Right ventricle myocardium inferior (tissue), 1 donor: Measurements from ENCODE around the gene DMRT1. TPM values are rescaled to one million over a fixed set of nuclear protein-coding genes. Genes with fewer than 3 reads are reported as not detected.
"Not testable (repeated sequence)": the region's sequence is repeated elsewhere in the genome, so short reads cannot be mapped to it uniquely, and the experiment has no call there.

ENCODE experiments used
- ATAC-seq: fragments of 200-7000 bp; cut with Tn5 transposase; one replicate; pipeline ENCODE4 v1.9.1; 2020; ENCODE audit warnings: mild to moderate bottlenecking, moderate library complexity
- DNase-seq: peaks from one replicate; pipeline ENCODE4 v3.0.0; 2021; ENCODE audit errors: missing footprints
- intact Hi-C: fragments of 100-400 bp; cut with DNase I; formaldehyde crosslinking; loops from one replicate; pipeline ENCODE4 v1.11.0; 2022
- total RNA-seq: library from RNA; stranded (reverse); fragmentation: NEBNext Ultra II Directional; extraction: Animal tissue kit (Norgen Biotek cat#: 25700); gene quantifications from one replicate; pipeline ENCODE4 v1.2.1, GENCODE V29; 2021
- donor health status: DM: no; HTN: yes; CAD: no; lungs with severe emphysema.

The DMRT1 gene
- total RNA-seq, 1 donor from 2014 or later = not detected

DNA sequence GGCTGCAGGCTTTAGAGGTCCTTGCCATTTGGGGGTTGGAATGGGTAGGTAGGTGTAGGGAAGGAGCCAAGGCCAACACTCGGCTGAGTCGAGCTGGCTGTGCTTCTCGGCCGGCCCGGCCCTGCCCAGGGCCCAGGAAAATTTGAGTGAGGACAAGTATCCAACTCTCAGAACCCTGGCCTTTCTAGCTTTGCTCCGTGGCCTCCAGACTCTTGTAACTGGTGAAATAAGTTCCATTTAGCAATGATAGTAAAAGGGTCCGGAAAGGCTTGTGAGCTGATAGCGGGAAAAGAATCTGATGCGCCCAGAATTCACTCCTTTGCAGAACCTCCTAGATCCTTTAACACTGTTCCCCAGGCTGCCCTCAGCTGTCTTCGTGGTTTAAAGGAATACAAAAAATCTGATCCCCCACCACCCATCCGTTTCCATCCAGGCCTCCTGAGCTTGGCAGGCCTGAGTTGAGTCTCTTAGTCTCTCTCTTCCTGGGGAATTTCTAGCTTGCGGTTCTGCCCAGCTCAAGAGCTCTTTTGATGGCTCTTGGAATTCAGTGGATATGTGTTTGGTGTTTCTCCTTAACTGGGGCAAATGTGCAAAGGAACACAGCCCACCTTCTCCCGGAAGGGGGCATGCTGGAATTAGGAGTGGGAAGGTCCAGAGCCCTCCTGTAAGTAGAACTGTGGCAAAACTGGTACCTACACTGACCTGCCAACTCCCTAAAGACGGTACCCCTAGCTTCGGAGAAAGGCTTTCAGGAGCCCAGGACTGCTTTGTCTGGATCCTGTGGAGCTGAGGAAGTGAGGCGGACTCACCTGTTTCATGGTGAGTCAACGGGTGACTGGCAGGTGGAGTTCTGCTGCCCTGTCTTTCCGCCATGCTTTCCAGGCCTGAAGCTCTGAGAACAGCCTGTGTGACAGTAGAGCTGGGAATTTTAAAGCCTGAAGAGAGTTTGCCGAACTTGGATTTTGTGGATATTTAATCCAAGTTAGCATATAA is 136.6 kb downstream of the DMRT1 start:
- ATAC-seq = no peak
- DNase-seq = no peak
- intact Hi-C loops = no loop called here

- intact Hi-C loops = no loop called here
- DNase-seq (no peak), ATAC-seq (no peak)
These were observed 138.5 kb downstream of the DMRT1 start for GRCh38 chr9:979983-980382.

DNA sequence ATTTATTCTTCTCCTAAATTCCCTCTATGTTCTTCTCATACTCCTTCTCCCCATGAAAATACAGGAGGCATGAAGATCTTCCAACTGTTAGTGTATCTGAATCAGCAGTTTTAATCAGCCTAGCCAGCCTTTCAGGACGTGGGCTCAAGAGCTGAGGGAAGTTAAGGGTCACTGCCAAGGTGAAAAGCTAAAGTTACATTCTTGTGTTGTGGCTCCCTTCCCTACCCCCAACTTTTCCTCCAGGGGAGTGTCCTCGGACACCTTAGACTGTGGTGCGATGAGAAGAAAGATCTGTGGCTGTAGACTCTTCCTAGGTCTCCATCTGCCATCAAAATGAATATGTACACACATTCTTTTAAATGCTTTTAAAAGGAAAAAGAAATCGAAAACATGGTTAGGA is 139.1 kb downstream of the DMRT1 start:
- intact Hi-C loops = no loop called here
- ATAC-seq (no peak), DNase-seq (no peak)

- DNase-seq (no peak), ATAC-seq (no peak)
- intact Hi-C loops = no loop called here
These were observed 140.0 kb downstream of the DMRT1 start for GRCh38 chr9:981491-981898.

GRCh38 chr9:982394-983230 is 141.1 kb downstream of the DMRT1 start:
- intact Hi-C loops = no loop called here
- ATAC-seq (no peak), DNase-seq (no peak)

- ATAC-seq = no peak
- intact Hi-C loops = no loop called here
- DNase-seq = no peak
These were observed 152.5 kb downstream of the DMRT1 start for GRCh38 chr9:994005-994404.

- DNase-seq = no peak
- ATAC-seq = no peak
- intact Hi-C loops = no loop called here
These were observed 153.7 kb downstream of the DMRT1 start for GRCh38 chr9:995192-995591.

GRCh38 chr9:995781-996180 is 154.3 kb downstream of the DMRT1 start:
- intact Hi-C loops = no loop called here
- ATAC-seq (no peak), DNase-seq (no peak)

DNA sequence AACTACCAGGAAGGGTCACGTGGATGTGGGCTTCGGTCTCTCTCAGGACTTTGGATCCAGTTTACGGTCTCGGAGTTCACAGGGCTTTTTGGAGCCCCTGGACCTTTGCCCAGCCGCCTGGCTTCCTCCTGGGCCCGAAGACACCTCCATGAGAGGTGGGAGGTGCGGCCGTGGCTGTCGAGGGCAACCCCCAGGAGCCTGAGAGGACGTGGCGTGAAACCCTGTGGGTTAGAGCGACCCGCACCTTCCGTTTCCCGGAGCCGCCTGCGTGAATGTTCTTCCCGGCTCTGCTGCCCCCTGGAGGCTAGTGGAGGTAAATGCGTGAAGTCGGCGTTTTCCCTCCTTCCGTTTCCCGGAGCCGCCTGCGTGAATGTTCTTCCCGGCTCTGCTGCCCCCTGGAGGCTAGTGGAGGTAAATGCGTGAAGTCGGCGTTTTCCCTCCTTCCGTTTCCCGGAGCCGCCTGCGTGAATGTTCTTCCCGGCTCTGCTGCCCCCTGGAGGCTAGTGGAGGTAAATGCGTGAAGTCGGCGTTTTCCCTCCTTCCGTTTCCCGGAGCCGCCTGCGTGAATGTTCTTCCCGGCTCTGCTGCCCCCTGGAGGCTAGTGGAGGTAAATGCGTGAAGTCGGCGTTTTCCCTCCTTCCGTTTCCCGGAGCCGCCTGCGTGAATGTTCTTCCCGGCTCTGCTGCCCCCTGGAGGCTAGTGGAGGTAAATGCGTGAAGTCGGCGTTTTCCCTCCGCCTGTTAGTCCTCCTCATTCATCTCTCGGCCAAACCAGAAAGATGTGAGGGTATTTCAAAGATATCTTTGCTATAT is 157.0 kb downstream of the DMRT1 start:
- intact Hi-C loops, ATAC-seq, DNase-seq: not testable (repeated sequence)

DNA sequence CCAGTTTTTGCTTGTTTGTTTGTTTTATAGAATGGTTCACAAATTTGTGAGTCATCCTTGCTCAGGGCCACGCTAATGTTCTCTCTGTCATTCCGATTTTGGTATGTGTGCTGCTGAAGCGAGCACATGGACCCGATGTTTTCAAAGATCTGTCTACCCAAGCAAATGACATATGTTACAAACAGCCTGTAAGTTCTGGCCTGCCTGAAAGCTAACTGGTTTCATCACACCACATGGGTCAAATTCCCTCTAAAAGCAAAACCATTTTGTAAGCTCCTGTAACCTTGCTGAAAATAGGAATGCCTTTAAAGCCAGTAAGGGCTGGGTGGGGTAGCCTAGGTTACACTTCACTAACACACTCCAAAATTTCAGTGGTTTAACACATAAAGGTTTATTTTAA is 160.3 kb downstream of the DMRT1 start:
- no peak for ATAC-seq
- intact Hi-C loops = loop anchor here (10.0 kb wide), 1 partner anchor 657 kb away; no protein-coding TSS in a partner anchor
- DNase-seq = no peak

DNA sequence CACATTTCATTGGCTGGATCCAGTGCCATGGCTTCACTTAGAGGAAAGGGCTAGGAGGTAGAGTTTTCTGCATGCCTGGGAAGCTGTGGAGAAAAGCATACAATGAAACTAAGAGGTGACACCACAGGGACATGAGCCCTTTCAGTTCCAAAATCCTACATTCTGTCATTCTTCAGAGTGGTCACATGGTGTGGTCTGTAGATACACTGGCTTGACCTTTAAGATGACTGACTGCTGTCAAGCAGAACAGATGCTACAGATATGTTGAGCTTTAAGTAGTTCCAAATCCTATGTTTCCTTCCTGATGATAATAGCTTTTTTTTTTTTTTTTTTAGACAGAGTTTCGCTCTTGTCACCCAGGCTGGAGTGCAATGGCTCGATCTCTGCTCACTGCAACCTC is 161.2 kb downstream of the DMRT1 start:
- DNase-seq (no peak), ATAC-seq (no peak)
- intact Hi-C loops = loop anchor here (10.0 kb wide), 1 partner anchor 658 kb away; no protein-coding TSS in a partner anchor

DNA sequence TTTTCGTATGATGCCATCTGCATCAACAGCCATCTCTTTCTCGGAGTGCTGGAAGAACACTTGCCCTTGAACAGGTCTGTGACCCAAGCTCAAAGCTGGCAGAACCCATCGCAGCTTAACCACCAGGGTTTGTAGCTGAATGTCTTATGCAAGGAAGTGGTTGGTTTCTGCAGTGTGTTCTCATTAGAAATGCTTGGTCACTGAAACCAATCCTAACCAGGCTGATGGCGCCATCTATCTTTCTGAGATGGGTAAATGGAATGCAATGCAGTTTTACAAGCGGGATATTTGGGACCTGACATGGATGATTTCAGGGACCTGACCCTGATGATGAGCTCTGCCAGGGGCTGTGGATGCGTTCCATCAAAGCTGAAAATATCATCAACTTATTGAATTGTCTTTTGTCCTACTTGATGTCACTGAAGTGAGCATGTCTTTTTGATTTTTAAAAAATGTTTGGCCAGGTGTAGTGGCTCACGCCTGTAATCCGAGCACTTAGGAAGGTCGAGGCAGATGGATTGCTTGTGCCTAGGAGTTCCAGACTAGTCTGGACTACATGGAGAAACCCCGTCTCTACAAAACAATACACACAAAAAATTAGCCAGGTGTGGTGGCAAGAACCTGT is 163.7 kb downstream of the DMRT1 start:
- intact Hi-C loops = loop anchor here (5.0 to 10.0 kb wide), 3 partner anchors 393 to 660 kb away; no protein-coding TSS in a partner anchor
- no peak for DNase-seq
- ATAC-seq = no peak

DNA sequence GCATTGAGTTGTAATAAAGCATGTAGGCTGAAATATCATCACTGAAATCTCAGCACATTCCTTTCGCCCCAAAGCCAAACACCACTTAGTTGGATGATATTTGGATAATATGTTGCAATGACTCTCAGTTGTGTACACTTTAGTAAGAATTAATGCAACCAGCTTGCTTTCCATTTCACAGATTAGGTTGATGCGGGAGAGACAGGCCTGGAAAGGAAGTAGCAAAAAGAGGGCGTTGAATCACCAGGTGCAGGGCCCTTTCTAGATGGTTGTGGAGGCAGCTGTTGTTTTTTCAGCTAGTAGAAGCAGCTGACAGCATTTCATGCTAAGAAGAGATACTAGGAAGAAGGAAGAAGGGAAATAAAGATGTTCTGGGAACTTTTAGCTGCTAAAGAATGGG is 165.8 kb downstream of the DMRT1 start:
- no peak for DNase-seq
- intact Hi-C loops = loop anchor here (5.0 to 10.0 kb wide), 3 partner anchors 395 to 663 kb away; no protein-coding TSS in a partner anchor
- no peak for ATAC-seq

DNA sequence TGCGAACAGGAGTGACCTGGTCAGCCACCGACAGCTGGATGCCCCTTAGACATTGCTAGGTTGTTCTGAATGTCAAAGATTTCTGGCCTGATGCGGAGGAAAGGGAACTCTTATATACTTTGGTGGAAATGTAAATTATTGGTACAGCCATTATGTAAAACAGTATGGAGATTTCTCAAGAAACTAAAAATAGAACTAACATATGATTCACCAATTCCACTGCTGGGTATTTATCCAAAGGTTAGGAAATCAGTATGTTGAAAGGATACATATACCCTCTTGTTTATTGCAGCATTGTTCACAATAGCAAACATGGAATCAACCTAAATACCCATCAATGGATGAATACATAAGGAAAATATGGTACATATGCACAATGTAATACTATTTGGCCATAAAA is 166.7 kb downstream of the DMRT1 start:
- ATAC-seq (no peak), DNase-seq (no peak)
- intact Hi-C loops = loop anchor here (5.0 to 10.0 kb wide), 3 partner anchors 396 to 663 kb away; no protein-coding TSS in a partner anchor

DNA sequence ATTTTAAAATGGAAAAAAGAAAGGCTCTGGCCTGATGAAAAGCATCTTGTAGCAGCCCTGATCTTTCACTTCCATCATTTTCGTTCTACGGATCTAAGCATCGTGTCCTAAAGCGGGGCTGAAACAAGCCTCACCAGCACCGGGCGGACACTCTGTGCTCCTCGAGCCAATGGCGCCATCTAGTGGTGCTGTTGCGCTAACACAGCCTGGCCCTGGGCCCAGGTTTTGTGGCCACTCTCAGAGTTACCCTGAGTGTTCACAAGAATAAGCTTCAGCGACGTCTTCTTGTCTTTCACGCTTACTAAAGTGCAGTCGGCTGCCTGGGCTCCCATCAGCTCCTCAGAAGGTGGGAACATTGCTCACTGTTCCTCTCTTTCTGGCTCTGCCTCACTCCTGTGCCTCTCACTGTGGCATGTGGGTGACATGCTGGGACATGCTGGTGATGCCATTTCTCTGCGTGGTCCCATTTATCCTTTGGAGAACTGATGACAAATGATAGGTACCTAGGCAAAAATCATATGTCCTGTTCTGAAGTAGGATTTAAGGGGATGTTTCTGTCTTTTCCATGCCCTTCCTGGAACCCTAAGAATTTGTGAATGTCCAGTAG is 167.7 kb downstream of the DMRT1 start:
- ATAC-seq (peak; percentile 95), DNase-seq (peak; percentile 87)
- intact Hi-C loops = loop anchor here (1.0 to 10.0 kb wide), 4 partner anchors 116 to 664 kb away; no protein-coding TSS in a partner anchor

- no peak for ATAC-seq
- DNase-seq = no peak
- intact Hi-C loops = no loop called here
These were observed 171.5 kb downstream of the DMRT1 start for GRCh38 chr9:1013021-1013420.

DNA sequence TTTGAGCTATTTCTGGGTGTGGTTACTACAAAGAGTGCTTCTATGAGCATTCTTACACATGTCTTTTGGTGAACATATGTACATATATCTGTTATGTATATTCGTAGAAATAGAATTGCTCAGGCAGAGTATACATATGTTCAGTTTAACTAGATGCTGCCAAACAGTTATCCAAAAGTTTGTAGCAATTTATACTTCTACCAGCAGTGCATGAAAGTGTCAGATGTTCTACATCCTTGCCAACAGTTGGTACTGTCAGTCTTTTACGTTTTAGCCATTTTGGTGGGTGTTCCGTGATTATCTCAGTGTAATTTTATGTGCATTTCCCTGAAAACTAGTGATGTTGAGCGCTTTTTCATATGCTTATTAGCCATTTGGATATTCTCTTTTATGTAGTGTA is 172.7 kb downstream of the DMRT1 start:
- ATAC-seq (no peak), DNase-seq (no peak)
- intact Hi-C loops = no loop called here

GRCh38 chr9:1014640-1015039 is 173.1 kb downstream of the DMRT1 start:
- intact Hi-C loops = no loop called here
- no peak for DNase-seq
- no peak for ATAC-seq
